IMR-90 (cell line): Measurements from ENCODE around the gene ZNF397. TPM values are rescaled to one million over a fixed set of nuclear protein-coding genes. Genes with fewer than 3 reads are reported as not detected.

ENCODE experiments used
- ATAC-seq: fragments of 200-7000 bp; cut with Tn5 transposase; 2 replicates; pipeline ENCODE4 v1.9.1; 2020; ENCODE audit warnings: low read depth, mild to moderate bottlenecking, moderate library complexity
- BruUV-seq: library from RNA; stranded (reverse); fragments of 400-500 nt; replicated peaks from 2 replicates; lab custom pipeline; 2021; lab: Mats Ljungman, UMichigan
- CTCF ChIA-PET: fragments of 300-600 bp; formaldehyde crosslinking; extraction: SDS; loops from one replicate; lab custom pipeline; 2021; ENCODE audit warnings: antibody characterized with exemption; lab: Yijun Ruan, JAX
- POLR2A ChIA-PET: fragments of 300-600 bp; sonication (Branson Sonifier 250); formaldehyde crosslinking; loops from one replicate; lab custom pipeline; 2022; ENCODE audit warnings: antibody characterized with exemption; ENCODE audit not compliant: unreplicated experiment; lab: Charles Lee
- DNase-seq: peaks from one replicate; pipeline ENCODE4 v3.0.0; 2013
- H2AFZ ChIP-seq: replicated peaks from 2 replicates; pipeline ENCODE3; 2013; ENCODE audit warnings: low read length, mild to moderate bottlenecking; ENCODE audit not compliant: poor library complexity
- H2AK5ac ChIP-seq: 2 replicates; pipeline ENCODE4 v1.6.1; 2013; ENCODE audit warnings: low read depth, low read length, inconsistent platforms
- H2AK9ac ChIP-seq: replicated peaks from 2 replicates; pipeline ENCODE3; 2013; ENCODE audit warnings: mild to moderate bottlenecking, low read depth, low read length, moderate library complexity; ENCODE audit not compliant: poor library complexity
- H2BK120ac ChIP-seq: 2 replicates; pipeline ENCODE4 v1.6.1; 2013; ENCODE audit warnings: low read depth, low read length, inconsistent platforms
- H2BK15ac ChIP-seq: 3 replicates; pipeline ENCODE4 v1.6.1; 2013; ENCODE audit warnings: low read depth, low read length, inconsistent platforms
- H2BK20ac ChIP-seq: 2 replicates; pipeline ENCODE4 v1.6.1; 2013; ENCODE audit warnings: low read depth, mild to moderate bottlenecking, inconsistent platforms, low read length, moderate library complexity
- H2BK5ac ChIP-seq: 2 replicates; pipeline ENCODE4 v1.6.1; 2013; ENCODE audit warnings: mild to moderate bottlenecking, low read depth, low read length, inconsistent platforms; ENCODE audit not compliant: poor library complexity, severe bottlenecking
- H3K14ac ChIP-seq: replicated peaks from 2 replicates; pipeline ENCODE4 v1.6.1; 2013; ENCODE audit warnings: low read depth, low read length, inconsistent platforms
- H3K18ac ChIP-seq: 2 replicates; pipeline ENCODE4 v1.6.1; 2013; ENCODE audit warnings: low read depth, low read length, control low read depth
- H3K23ac ChIP-seq: 2 replicates; pipeline ENCODE4 v1.6.1; 2013; ENCODE audit warnings: low read depth, low read length, inconsistent platforms
- H3K27ac ChIP-seq: 2 replicates; pipeline ENCODE4 v1.5.1; 2013; ENCODE audit warnings: mild to moderate bottlenecking, control low read depth, low read length; ENCODE audit not compliant: insufficient read depth
- H3K27me3 ChIP-seq: 2 replicates; pipeline ENCODE4 v1.6.1; 2013; ENCODE audit warnings: low read length; ENCODE audit not compliant: control insufficient read depth, insufficient read depth
- H3K36me3 ChIP-seq: 2 replicates; pipeline ENCODE4 v1.6.1; 2013; ENCODE audit warnings: low read length, mixed read lengths; ENCODE audit not compliant: control insufficient read depth, insufficient read depth
- H3K4ac ChIP-seq: 2 replicates; pipeline ENCODE4 v1.6.1; 2013; ENCODE audit warnings: low read depth, low read length, inconsistent platforms
- H3K4me1 ChIP-seq: 2 replicates; pipeline ENCODE4 v1.6.1; 2013; ENCODE audit warnings: low read length, mixed read lengths; ENCODE audit not compliant: control insufficient read depth, insufficient read depth
- H3K4me2 ChIP-seq: 2 replicates; pipeline ENCODE4 v1.6.1; 2013; ENCODE audit warnings: low read depth, mild to moderate bottlenecking, control low read depth, low read length, moderate library complexity
- H3K4me3 ChIP-seq: 2 replicates; pipeline ENCODE4 v1.5.1; 2013; ENCODE audit warnings: low read depth, mild to moderate bottlenecking, control low read depth, low read length, moderate library complexity; ENCODE audit not compliant: insufficient read depth
- H3K56ac ChIP-seq: 2 replicates; pipeline ENCODE4 v1.6.1; 2013; ENCODE audit warnings: low read length, inconsistent platforms; ENCODE audit not compliant: insufficient read depth; ENCODE audit errors: extremely low read depth
- H3K79me1 ChIP-seq, 2 experiments: 2 replicates each; pipeline ENCODE4 v1.6.1; 2013; ENCODE audit warnings: low read length in 2 of 2, inconsistent platforms in 1 of 2, low read depth in 1 of 2
- H3K9ac ChIP-seq: 2 replicates; pipeline ENCODE4 v1.6.1; 2013; ENCODE audit warnings: low read depth, low read length, control low read depth
- H3K9me1 ChIP-seq: 2 replicates; pipeline ENCODE4 v1.6.1; 2013; ENCODE audit warnings: low read length, inconsistent platforms; ENCODE audit not compliant: insufficient read depth
- H3K9me3 ChIP-seq: 2 replicates; pipeline ENCODE4 v1.6.1; 2013; ENCODE audit warnings: low read length; ENCODE audit not compliant: control insufficient read depth, insufficient read depth
- H4K20me1 ChIP-seq: 2 replicates; pipeline ENCODE4 v1.6.1; 2013; ENCODE audit warnings: low read length, inconsistent platforms; ENCODE audit not compliant: insufficient read depth
- H4K5ac ChIP-seq: 2 replicates; pipeline ENCODE4 v1.6.1; 2013; ENCODE audit warnings: mild to moderate bottlenecking, low read depth, low read length, control low read depth
- H4K8ac ChIP-seq, 2 experiments: 2 replicates each; pipeline ENCODE4 v1.6.1; 2013; ENCODE audit warnings: low read depth in 2 of 2, low read length in 2 of 2, control low read depth in 1 of 2, inconsistent platforms in 1 of 2
- H4K91ac ChIP-seq: 2 replicates; pipeline ENCODE4 v1.6.1; 2013; ENCODE audit warnings: low read depth, low read length, inconsistent platforms; ENCODE audit not compliant: insufficient read depth
- BHLHE40 ChIP-seq: fragments of 150-350 bp; IDR thresholded peaks from 2 replicates; pipeline ENCODE4 v1.6.1; 2016; ENCODE audit warnings: mild to moderate bottlenecking, low read depth, low read length
- CEBPB ChIP-seq: IDR thresholded peaks from 2 replicates; pipeline ENCODE4 v1.6.1; 2012; ENCODE audit warnings: low read depth, low read length, improper control_type of control experiment
- CHD1 ChIP-seq: IDR thresholded peaks from 2 replicates; pipeline ENCODE4 v1.6.1; 2012; ENCODE audit warnings: low read depth, low read length, improper control_type of control experiment
- MXI1 ChIP-seq: IDR thresholded peaks from 2 replicates; pipeline ENCODE4 v1.6.1; 2012; ENCODE audit warnings: low read depth, mild to moderate bottlenecking, low read length, moderate library complexity, borderline replicate concordance
- POLR2A ChIP-seq: IDR thresholded peaks from 2 replicates; pipeline ENCODE4 v1.6.1; 2012; ENCODE audit warnings: mild to moderate bottlenecking, low read depth, low read length
- RFX5 ChIP-seq: IDR thresholded peaks from 2 replicates; pipeline ENCODE4 v1.8.0; 2012; ENCODE audit warnings: low read depth, mild to moderate bottlenecking, low read length, moderate library complexity
- WGBS, 2 experiments: methylation state at CpG; one replicate each; pipeline versions ENCODE4 v1.1.5 to v1.1.7; 2013; ENCODE audit warnings: missing lambda C conversion rate in 2 of 2; ENCODE audit not compliant: insufficient read length in 1 of 2; ENCODE audit errors: extremely low coverage in 2 of 2; 5-methylcytosine and 5-hydroxymethylcytosine counted together
- dilution Hi-C: fragments of 300-500 bp; cut with HindIII; formaldehyde crosslinking; loops from one replicate; pipeline ENCODE4 v1.14.3; 2018; ENCODE audit warnings: low sequenced_read_pairs; ENCODE audit not compliant: unreplicated experiment
- in situ Hi-C: fragments of 300-500 bp; cut with MboI; formaldehyde crosslinking; loops from 3 replicates; pipeline ENCODE4 v1.14.3; 2019; ENCODE audit warnings: low sequenced_read_pairs, inconsistent platforms, mixed read lengths
- intact Hi-C: fragments of 100-400 bp; cut with micrococcal nuclease; formaldehyde crosslinking; loops from 2 replicates; pipeline ENCODE4 v1.10.0; 2022
- polyA plus RNA-seq, 3 experiments: library from polyadenylated mRNA; depleted of rRNA; stranded (reverse); fragments of >200 nt; gene quantifications; 2 replicates each; pipeline ENCODE4 v1.2.3, GENCODE V29; 2012; ENCODE audit warnings: low replicate concordance in 1 of 3
- total RNA-seq: library from RNA; depleted of rRNA; stranded (reverse); fragments of >200 nt; gene quantifications from 2 replicates; pipeline ENCODE4 v1.2.3, GENCODE V29; 2012
- TF ChIP-seq, protein P1 (sequence below): fragments of 150-350 bp; IDR thresholded peaks from 2 replicates; pipeline ENCODE4 v1.6.1; 2017; ENCODE audit warnings: mild to moderate bottlenecking, antibody characterized with exemption, low read length, low read depth

The ZNF397 gene
- total and polyA plus RNA-seq, 2 of the 4 experiments (the other 2 are of a cell fraction), result 5.5 to 9.9 TPM

DNA sequence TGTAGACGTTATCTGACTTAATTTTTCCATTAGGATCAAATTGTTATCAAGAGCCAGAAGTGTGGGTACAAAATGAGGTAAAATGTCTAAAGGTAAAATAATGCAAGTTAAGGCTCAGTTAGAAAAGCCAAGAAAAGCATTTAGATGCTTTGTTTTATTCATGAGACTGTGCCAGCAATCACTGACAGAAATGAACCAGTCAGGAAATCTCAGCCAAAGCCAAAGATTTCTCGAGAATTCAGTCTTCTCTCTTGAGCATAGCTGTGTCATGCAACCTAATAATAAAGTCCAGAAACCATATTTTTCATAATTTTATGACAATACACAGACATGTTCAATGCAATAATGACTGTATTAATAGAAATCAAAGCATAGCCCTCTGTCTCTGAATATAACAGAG is 43.5 kb upstream of the ZNF397 start:
- Histone ChIP-seq H4K8ac (no peak overlapping the region), H3K27ac (no peak overlapping the region), H2AK5ac (no peak overlapping the region), H2AFZ (no peak overlapping the region), H4K5ac (no peak overlapping the region), H4K20me1 (no peaks in the 10 kb centered on the region), H2BK20ac (no peak overlapping the region), H3K4me2 (no peak overlapping the region), H3K18ac (no peak overlapping the region), H3K9me1 (no peaks in the 10 kb centered on the region), H3K23ac (no peak overlapping the region), H2BK120ac (no peak overlapping the region), H3K4me1 (no peaks in the 10 kb centered on the region), H3K79me1 (no peaks in the 10 kb centered on the region), H4K91ac (no peak overlapping the region), H3K4ac (no peak overlapping the region), H3K14ac (no peak overlapping the region), H3K4me3 (no peak overlapping the region), H3K56ac (no peak overlapping the region), H3K27me3 (peaks cover 2% of the 10 kb centered on the region), H3K36me3 (no peaks in the 10 kb centered on the region), H2BK15ac (no peak overlapping the region), H3K9ac (no peak overlapping the region), H2AK9ac (no peak overlapping the region), H2BK5ac (no peak overlapping the region), H3K9me3 (no peaks in the 10 kb centered on the region)
- dilution Hi-C loops, result no loop called here
- no CpG with 5 or more reads among the region's 2 CpGs for WGBS, 2 experiments
- DNase-seq (no peak), ATAC-seq (no peak)
- ChIA-PET CTCF (interaction anchor here (1.6 kb wide), 1 partner anchor 10 kb away, joined by 4 read pairs; no protein-coding TSS in a partner anchor), POLR2A (no interaction called here)
- TF ChIP-seq BHLHE40 (no peak), MXI1 (no peak), RFX5 (no peak), POLR2A (no peak), CHD1 (no peak), CEBPB (no peak)
- TF ChIP-seq, protein P1, sequence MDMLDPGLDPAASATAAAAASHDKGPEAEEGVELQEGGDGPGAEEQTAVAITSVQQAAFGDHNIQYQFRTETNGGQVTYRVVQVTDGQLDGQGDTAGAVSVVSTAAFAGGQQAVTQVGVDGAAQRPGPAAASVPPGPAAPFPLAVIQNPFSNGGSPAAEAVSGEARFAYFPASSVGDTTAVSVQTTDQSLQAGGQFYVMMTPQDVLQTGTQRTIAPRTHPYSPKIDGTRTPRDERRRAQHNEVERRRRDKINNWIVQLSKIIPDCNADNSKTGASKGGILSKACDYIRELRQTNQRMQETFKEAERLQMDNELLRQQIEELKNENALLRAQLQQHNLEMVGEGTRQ, result no peak
- no TSS peak for BruUV-seq
- in situ Hi-C loops, result no loop called here
- intact Hi-C loops, result no loop called here
